OCI-LY1 (cell line): ENCODE results near the gene CPVL.

Experiments used
- H2AFZ ChIP-seq: fragments of 200-600 bp; sonication (generic), shearing (Covaris generic); 2 replicates; pipeline ENCODE4 v1.6.0; 2014; ENCODE audit warnings: antibody characterized with exemption, mild to moderate bottlenecking, low read length
- H3F3A ChIP-seq: fragments of 200-600 bp; sonication (generic), shearing (Covaris generic); 2 replicates; pipeline ENCODE4 v1.6.0; 2014; ENCODE audit warnings: mild to moderate bottlenecking, antibody characterized with exemption, low read length, moderate library complexity; ENCODE audit not compliant: insufficient read depth
- H3K27ac ChIP-seq: fragments of 200-600 bp; sonication (generic); 2 replicates; pipeline ENCODE4 v1.5.1; 2014; ENCODE audit warnings: low read length, mixed run types, mild to moderate bottlenecking, low read depth; ENCODE audit not compliant: poor library complexity, severe bottlenecking
- H3K27me3 ChIP-seq: fragments of 200-600 bp; sonication (generic); 2 replicates; pipeline ENCODE4 v1.6.0; 2014; ENCODE audit warnings: antibody characterized with exemption, mild to moderate bottlenecking, low read length, moderate library complexity; ENCODE audit not compliant: insufficient read depth
- H3K36me3 ChIP-seq: fragments of 200-600 bp; sonication (generic); 2 replicates; pipeline ENCODE4 v1.6.1; 2014; ENCODE audit warnings: mild to moderate bottlenecking, antibody characterized with exemption, low read length, moderate library complexity, mixed read lengths; ENCODE audit not compliant: insufficient read depth
- H3K4me1 ChIP-seq: fragments of 200-600 bp; sonication (generic); 2 replicates; pipeline ENCODE4 v1.5.1; 2014; ENCODE audit warnings: mild to moderate bottlenecking, low read length, moderate library complexity; ENCODE audit not compliant: insufficient read depth, severe bottlenecking
- H3K4me2 ChIP-seq: fragments of 200-600 bp; sonication (generic), shearing (Covaris generic); 2 replicates; pipeline ENCODE4 v1.6.1; 2014; ENCODE audit warnings: low read length
- H3K4me3 ChIP-seq: fragments of 200-600 bp; sonication (generic); 2 replicates; pipeline ENCODE4 v1.5.1; 2014; ENCODE audit warnings: low read length, low read depth, mild to moderate bottlenecking, mixed read lengths; ENCODE audit not compliant: poor library complexity, severe bottlenecking
- H3K79me2 ChIP-seq: fragments of 200-600 bp; shearing (Covaris generic); 2 replicates; pipeline ENCODE4 v1.6.1; 2016; ENCODE audit warnings: mixed run types, low read length, mixed read lengths; ENCODE audit not compliant: insufficient read depth
- H3K9ac ChIP-seq: fragments of 200-600 bp; sonication (generic), shearing (Covaris generic); 2 replicates; pipeline ENCODE4 v1.6.1; 2014; ENCODE audit warnings: mild to moderate bottlenecking, low read length, mixed read lengths
- H3K9me2 ChIP-seq: fragments of 200-600 bp; sonication (generic), shearing (Covaris generic); 2 replicates; pipeline ENCODE4 v1.6.1; 2014; ENCODE audit warnings: low read depth, mild to moderate bottlenecking, low read length, mixed read lengths
- H3K9me3 ChIP-seq: fragments of 200-600 bp; shearing (Covaris generic); 2 replicates; pipeline ENCODE4 v1.6.1; 2014; ENCODE audit warnings: low read length, mixed read lengths
- H4K20me1 ChIP-seq: fragments of 200-600 bp; sonication (generic), shearing (Covaris generic); 2 replicates; pipeline ENCODE4 v1.6.0; 2016; ENCODE audit warnings: mild to moderate bottlenecking, low read length; ENCODE audit not compliant: insufficient read depth
- EZH2 ChIP-seq: fragments of 200-600 bp; sonication (generic), shearing (Covaris generic); IDR thresholded peaks from 2 replicates; pipeline ENCODE4 v1.8.0; 2017; ENCODE audit warnings: borderline replicate concordance, mixed run types, mild to moderate bottlenecking, antibody characterized with exemption, low read length, moderate library complexity, mixed read lengths
- TF ChIP-seq, protein P1 (sequence below): fragments of 200-600 bp; sonication (generic), shearing (Covaris generic); IDR thresholded peaks from 2 replicates; pipeline ENCODE4 v1.5.1; 2017; ENCODE audit warnings: mild to moderate bottlenecking, antibody characterized with exemption, low read length, moderate library complexity, mixed read lengths

The CPVL gene

GRCh38 chr7:29090836-29091601, 55.3 kb downstream of the CPVL start:
- Histone ChIP-seq H3K27ac (no peak overlapping the region), H3K27me3 (0 out of 2 replicates have a peak, but pooled peaks cover 7% of the 10 kb centered on the region), H3K9me2 (no peaks in the 10 kb centered on the region), H3K4me2 (no peak overlapping the region), H3F3A (no peaks in the 10 kb centered on the region), H2AFZ (no peak overlapping the region), H4K20me1 (no peaks in the 10 kb centered on the region), H3K4me3 (no peak overlapping the region), H3K36me3 (no peaks in the 10 kb centered on the region), H3K79me2 (no peaks in the 10 kb centered on the region), H3K9ac (no peak overlapping the region), H3K9me3 (no peaks in the 10 kb centered on the region), H3K4me1 (no peaks in the 10 kb centered on the region)
- TF ChIP-seq EZH2, result no peak
- TF ChIP-seq, protein P1, sequence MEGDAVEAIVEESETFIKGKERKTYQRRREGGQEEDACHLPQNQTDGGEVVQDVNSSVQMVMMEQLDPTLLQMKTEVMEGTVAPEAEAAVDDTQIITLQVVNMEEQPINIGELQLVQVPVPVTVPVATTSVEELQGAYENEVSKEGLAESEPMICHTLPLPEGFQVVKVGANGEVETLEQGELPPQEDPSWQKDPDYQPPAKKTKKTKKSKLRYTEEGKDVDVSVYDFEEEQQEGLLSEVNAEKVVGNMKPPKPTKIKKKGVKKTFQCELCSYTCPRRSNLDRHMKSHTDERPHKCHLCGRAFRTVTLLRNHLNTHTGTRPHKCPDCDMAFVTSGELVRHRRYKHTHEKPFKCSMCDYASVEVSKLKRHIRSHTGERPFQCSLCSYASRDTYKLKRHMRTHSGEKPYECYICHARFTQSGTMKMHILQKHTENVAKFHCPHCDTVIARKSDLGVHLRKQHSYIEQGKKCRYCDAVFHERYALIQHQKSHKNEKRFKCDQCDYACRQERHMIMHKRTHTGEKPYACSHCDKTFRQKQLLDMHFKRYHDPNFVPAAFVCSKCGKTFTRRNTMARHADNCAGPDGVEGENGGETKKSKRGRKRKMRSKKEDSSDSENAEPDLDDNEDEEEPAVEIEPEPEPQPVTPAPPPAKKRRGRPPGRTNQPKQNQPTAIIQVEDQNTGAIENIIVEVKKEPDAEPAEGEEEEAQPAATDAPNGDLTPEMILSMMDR, result no peak

DNA sequence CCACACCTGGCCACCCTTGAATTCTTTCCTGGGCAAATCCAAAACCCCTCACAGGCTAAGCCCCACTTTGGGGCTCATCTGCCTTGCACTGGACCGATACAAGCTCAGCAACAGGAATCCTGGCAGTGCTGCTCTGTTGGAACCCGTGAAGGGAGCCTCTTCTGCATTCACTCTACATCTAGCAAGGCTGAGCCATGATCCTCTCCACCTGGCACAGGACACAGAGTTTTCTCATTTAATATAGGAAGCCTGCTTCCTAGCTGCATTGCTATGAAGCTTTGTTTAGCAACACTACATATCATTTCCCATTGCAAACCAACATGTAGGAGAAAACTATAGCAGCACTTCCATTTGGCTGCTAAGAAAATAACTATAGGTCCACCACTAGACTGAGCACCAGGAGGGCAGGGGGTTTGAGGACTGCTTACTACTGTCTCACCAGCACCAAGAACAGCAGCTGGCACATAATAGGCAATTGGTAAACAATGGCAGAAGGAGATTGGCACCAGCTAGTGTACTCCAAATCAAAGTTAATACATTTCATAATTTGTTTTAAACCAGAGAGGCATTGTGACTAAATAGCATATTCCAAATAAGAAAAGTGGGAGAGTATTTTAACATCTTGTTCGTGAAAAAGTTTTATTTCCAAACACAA, 56.1 kb downstream of the CPVL start:
- no peaks in the 10 kb centered on the region for H3F3A ChIP-seq
- no peak overlapping the region for H3K9ac ChIP-seq
- no peak overlapping the region for H3K4me3 ChIP-seq
- H3K36me3 ChIP-seq, result no peaks in the 10 kb centered on the region
- H3K27me3 ChIP-seq, result 0 out of 2 replicates have a peak, but pooled peaks cover 7% of the 10 kb centered on the region
- H3K9me2 ChIP-seq, result no peaks in the 10 kb centered on the region
- H3K9me3 ChIP-seq, result no peaks in the 10 kb centered on the region
- no peak overlapping the region for H2AFZ ChIP-seq
- H3K79me2 ChIP-seq, result no peaks in the 10 kb centered on the region
- no peak for TF ChIP-seq EZH2
- TF ChIP-seq, protein P1, result no peak
- H4K20me1 ChIP-seq, result no peaks in the 10 kb centered on the region
- H3K4me1 ChIP-seq, result no peaks in the 10 kb centered on the region
- H3K4me2 ChIP-seq, result no peak overlapping the region
- H3K27ac ChIP-seq, result no peak overlapping the region

DNA sequence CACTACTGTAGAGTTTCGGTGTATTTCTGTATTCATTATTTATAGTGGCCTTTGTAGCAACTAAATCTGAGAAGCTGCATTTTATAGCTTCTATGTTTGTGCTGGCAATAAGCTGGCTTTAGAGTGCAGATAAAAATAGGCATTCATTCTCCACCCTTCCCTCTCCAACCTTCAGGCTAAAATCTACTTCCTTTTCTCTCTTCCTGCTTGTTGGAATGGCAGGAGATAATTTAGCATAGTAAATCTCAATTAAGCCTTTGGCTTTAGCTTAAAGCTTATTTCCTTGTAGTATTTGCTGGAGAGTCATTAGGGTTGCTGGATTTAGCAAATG, 58.5 kb downstream of the CPVL start:
- no peak overlapping the region for H3K4me2 ChIP-seq
- TF ChIP-seq, protein P1, result no peak
- TF ChIP-seq EZH2, result no peak

More for the DNA sequence above, 58.5 kb downstream of the CPVL start:
- Histone ChIP-seq H3K27ac (no peak overlapping the region), H3K27me3 (0 out of 2 replicates have a peak, but pooled peaks cover 6% of the 10 kb centered on the region), H3K4me3 (no peak overlapping the region), H4K20me1 (no peaks in the 10 kb centered on the region), H3K9ac (no peak overlapping the region), H2AFZ (no peak overlapping the region), H3K79me2 (no peaks in the 10 kb centered on the region), H3K9me2 (no peaks in the 10 kb centered on the region), H3K36me3 (no peaks in the 10 kb centered on the region), H3K9me3 (no peaks in the 10 kb centered on the region), H3F3A (no peaks in the 10 kb centered on the region), H3K4me1 (no peaks in the 10 kb centered on the region)
